GM11168 (cell line): Measurements from ENCODE around the gene CLEC16A.

Experiments
- in situ Hi-C: fragments of 300-500 bp; cut with MboI; formaldehyde crosslinking; loops from one replicate; pipeline ENCODE4 v1.12.0; 2022; ENCODE audit warnings: low sequenced_read_pairs; ENCODE audit not compliant: unreplicated experiment

The CLEC16A gene, protein sequence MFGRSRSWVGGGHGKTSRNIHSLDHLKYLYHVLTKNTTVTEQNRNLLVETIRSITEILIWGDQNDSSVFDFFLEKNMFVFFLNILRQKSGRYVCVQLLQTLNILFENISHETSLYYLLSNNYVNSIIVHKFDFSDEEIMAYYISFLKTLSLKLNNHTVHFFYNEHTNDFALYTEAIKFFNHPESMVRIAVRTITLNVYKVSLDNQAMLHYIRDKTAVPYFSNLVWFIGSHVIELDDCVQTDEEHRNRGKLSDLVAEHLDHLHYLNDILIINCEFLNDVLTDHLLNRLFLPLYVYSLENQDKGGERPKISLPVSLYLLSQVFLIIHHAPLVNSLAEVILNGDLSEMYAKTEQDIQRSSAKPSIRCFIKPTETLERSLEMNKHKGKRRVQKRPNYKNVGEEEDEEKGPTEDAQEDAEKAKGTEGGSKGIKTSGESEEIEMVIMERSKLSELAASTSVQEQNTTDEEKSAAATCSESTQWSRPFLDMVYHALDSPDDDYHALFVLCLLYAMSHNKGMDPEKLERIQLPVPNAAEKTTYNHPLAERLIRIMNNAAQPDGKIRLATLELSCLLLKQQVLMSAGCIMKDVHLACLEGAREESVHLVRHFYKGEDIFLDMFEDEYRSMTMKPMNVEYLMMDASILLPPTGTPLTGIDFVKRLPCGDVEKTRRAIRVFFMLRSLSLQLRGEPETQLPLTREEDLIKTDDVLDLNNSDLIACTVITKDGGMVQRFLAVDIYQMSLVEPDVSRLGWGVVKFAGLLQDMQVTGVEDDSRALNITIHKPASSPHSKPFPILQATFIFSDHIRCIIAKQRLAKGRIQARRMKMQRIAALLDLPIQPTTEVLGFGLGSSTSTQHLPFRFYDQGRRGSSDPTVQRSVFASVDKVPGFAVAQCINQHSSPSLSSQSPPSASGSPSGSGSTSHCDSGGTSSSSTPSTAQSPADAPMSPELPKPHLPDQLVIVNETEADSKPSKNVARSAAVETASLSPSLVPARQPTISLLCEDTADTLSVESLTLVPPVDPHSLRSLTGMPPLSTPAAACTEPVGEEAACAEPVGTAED

DNA sequence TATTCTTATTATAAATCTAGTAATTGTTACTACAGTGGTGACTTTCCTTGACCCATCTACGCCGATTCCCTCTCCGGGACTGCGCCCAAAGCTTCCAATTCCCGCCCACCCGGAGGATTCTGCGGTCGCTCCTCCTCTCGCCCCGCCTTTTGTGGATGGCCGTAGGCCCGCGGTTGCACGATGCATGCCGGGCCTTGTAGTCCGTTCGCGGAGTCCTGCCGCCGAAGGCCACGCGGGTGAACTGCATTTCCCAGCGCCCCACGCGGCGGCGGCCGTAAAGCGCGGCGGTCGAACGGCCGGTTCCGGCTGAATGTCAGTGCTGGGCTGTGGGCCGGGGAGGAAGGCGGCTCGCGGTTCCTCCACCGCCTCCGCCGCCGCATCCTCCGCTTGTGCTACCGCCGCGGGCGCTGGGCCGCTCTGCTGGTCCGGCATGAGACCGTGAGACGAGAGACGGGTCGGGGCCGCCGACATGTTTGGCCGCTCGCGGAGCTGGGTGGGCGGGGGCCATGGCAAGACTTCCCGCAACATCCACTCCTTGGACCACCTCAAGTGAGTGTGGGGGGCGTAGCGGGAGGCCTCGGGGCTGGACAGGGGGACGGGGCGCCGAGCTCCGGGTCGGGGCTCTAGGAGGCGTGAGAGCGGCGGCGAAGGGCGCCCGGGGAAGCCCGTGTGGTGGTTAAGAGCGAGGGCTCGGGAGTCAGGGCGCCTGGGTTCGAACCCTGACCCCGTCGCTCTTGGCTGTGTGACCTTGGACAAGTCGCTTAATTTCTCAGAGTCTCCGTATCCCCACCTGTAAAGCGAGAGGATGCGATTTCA, at the start of gene CLEC16A:
TSS of gene CLEC16A (plus strand) at position 316 of the 816 bp plus-strand sequence. CDS start at position 470, 154 bp downstream.
- in situ Hi-C loops, result no loop called here

DNA sequence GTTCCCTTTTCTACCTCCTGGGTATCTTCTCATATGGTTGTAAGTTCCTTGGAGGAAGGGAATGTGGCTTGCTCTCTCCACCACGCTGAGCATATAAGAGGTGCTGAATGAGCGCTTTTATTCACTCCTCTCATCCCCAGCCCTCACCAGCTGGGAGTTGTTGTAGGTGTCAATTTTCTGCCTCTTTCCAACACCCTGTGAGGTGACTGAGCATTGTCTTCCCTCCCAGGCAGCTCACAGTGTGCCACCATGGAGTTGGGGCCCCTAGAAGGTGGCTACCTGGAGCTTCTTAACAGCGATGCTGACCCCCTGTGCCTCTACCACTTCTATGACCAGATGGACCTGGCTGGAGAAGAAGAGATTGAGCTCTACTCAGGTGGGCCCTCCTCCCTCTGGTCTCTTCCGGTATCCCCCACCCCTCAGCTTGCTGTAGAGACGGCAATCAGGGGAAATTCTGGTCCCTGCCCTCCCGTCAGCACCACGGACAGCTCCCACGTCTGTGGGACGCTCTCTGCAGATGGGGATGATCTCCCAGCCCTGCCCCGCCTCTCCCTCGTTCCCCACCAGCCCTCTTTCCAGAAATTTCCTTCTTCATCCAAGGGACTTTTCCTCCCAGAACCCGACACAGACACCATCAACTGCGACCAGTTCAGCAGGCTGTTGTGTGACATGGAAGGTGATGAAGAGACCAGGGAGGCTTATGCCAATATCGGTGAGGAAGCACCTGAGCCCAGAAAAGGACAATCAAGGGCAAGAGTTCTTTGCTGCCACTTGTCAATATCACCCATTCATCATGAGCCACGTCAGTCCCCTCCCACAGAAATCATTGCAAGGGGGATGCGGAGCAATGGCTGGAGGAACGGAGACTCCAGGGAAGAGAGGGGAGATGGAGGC, 49.1 kb upstream of the CLEC16A start:
- in situ Hi-C loops, result no loop called here

DNA sequence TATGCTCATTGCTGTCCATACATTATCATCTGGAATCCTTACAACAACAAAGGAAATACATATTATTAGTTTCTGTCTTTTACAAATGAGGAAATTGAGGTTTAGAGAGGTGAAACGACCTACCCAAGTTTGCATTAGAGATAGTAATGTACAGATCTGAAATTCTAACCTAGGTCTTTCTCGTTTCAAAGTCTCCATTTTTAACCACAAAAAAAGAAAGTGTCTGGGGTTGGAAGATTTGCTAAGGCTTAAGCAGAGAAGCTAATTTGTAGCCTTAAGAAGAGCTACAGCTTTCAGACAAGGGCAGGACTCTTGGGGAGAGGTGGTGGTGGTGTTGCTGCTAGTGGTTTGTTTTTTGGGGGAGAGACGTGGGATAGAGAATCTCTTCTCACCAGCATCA, 48.2 kb upstream of the CLEC16A start:
- in situ Hi-C loops, result no loop called here

DNA sequence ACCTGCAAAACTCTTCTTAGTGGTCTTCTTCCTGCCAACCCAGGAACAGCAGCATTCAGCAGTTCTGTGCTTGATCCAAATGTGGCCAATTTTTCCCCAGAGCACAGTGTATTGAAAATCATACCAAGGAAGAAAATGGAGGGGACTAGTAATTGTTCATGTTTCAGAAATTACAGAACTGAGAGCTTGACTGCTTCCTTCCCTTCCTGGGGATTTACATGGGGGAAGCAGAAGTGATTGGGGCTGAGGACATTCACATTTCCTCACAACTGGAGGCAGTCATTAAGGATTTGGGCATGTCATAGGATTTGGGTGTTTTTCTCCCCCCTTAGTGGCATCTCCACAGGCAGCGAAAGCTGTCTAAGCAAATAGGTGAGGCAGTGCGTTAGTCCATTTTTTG, 47.6 kb upstream of the CLEC16A start:
- in situ Hi-C loops, result no loop called here

DNA sequence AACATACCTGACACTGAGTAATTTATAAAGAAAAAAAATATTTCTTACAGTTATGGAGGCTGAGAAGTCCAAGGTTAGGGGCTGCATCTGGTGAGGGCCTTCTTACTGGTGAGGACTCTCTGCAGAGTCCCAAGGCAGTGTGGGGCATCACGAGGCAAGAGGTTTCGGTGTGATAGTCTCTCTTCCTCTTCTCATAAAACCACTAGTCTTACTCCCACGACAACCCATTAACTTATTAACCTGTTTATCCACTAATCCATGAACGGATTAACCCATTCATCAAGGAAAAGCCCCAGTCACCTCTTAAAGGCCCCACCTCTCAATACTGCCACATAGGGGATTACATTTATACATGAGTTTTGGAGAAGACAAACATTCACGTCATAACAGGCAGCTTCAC, 47.2 kb upstream of the CLEC16A start:
- in situ Hi-C loops, result no loop called here

DNA sequence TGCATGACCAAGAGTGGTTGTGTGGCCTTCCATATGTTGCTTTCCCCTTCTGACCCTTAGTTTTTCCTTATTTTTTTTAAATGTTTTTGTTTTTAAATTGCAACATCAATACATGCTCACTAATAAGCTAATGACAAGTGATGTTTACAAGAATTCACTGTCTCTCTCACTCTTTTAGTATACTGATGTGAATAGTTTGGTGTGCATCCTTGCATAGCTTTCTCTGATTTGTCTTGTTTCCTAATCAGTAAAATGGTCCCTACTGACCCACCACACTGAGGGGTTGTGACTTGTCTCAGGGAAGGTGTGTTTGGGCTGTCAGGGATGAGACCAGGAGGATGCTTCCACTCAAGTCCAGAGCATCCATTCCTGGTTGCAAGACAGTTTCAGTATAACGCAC, 41.4 kb upstream of the CLEC16A start:
- in situ Hi-C loops, result loop anchor here (25.0 kb wide), 1 partner anchor 591 kb away; no protein-coding TSS in a partner anchor

DNA sequence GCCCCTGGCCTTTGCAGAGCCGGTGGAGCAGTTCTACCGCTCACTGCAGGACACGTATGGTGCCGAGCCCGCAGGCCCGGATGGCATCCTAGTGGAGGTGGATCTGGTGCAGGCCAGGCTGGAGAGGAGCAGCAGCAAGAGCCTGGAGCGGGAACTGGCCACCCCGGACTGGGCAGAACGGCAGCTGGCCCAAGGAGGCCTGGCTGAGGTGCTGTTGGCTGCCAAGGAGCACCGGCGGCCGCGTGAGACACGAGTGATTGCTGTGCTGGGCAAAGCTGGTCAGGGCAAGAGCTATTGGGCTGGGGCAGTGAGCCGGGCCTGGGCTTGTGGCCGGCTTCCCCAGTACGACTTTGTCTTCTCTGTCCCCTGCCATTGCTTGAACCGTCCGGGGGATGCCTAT, 37.9 kb upstream of the CLEC16A start:
- in situ Hi-C loops, result loop anchor here (25.0 kb wide), 1 partner anchor 594 kb away; no protein-coding TSS in a partner anchor

DNA sequence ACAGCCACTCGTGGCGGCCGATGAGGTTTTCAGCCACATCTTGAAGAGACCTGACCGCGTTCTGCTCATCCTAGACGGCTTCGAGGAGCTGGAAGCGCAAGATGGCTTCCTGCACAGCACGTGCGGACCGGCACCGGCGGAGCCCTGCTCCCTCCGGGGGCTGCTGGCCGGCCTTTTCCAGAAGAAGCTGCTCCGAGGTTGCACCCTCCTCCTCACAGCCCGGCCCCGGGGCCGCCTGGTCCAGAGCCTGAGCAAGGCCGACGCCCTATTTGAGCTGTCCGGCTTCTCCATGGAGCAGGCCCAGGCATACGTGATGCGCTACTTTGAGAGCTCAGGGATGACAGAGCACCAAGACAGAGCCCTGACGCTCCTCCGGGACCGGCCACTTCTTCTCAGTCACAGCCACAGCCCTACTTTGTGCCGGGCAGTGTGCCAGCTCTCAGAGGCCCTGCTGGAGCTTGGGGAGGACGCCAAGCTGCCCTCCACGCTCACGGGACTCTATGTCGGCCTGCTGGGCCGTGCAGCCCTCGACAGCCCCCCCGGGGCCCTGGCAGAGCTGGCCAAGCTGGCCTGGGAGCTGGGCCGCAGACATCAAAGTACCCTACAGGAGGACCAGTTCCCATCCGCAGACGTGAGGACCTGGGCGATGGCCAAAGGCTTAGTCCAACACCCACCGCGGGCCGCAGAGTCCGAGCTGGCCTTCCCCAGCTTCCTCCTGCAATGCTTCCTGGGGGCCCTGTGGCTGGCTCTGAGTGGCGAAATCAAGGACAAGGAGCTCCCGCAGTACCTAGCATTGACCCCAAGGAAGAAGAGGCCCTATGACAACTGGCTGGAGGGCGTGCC, 37.2 kb upstream of the CLEC16A start:
- in situ Hi-C loops, result loop anchor here (25.0 kb wide), 1 partner anchor 595 kb away; no protein-coding TSS in a partner anchor

DNA sequence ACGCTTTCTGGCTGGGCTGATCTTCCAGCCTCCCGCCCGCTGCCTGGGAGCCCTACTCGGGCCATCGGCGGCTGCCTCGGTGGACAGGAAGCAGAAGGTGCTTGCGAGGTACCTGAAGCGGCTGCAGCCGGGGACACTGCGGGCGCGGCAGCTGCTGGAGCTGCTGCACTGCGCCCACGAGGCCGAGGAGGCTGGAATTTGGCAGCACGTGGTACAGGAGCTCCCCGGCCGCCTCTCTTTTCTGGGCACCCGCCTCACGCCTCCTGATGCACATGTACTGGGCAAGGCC, 36.7 kb upstream of the CLEC16A start:
- in situ Hi-C loops, result loop anchor here (25.0 kb wide), 1 partner anchor 595 kb away; no protein-coding TSS in a partner anchor

DNA sequence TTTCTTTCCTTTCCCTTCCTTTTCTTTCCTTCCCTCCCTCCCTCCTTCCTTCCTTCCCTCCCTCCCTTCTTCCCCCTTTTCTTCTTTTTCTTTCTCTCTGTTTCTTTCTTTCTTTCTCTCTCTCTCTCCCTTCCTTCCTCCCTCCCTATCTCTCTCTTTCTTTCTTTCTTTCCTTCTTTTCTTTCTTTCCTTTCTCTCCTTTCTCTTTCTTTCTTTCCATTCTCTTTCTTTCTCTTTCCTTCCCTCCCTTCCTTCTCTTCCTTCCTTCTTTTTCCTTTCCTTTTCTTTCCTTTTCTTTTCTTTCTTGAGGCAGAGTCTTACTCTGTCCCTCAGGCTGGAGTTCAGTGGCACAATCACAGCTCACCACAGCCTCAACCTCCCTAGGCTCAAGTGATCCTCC, 33.1 kb upstream of the CLEC16A start:
- in situ Hi-C loops, result loop anchor here (10.0 to 25.0 kb wide), 2 partner anchors 166 to 599 kb away; partner anchors contain the start of gene NUBP1

DNA sequence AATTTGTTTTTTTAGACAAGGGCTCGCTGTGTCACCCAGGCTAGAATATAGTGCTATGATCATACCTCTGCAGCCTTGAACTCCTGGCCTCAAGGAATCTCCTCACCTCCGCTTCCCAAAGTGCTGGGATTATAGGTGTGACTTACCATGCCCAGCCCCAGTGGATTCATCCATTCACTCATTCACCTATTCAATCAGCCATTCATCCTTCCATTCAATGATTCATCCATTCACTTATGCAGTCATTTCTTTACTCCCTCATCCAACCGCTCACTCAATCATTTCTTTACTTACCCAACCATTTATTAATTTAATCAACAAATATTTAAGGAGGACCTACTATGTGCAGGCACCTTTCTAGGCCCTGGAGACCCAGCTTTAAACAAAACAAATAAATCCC, 27.8 kb upstream of the CLEC16A start:
- in situ Hi-C loops, result loop anchor here (10.0 to 25.0 kb wide), 2 partner anchors 172 to 604 kb away; partner anchors contain the start of gene NUBP1

DNA sequence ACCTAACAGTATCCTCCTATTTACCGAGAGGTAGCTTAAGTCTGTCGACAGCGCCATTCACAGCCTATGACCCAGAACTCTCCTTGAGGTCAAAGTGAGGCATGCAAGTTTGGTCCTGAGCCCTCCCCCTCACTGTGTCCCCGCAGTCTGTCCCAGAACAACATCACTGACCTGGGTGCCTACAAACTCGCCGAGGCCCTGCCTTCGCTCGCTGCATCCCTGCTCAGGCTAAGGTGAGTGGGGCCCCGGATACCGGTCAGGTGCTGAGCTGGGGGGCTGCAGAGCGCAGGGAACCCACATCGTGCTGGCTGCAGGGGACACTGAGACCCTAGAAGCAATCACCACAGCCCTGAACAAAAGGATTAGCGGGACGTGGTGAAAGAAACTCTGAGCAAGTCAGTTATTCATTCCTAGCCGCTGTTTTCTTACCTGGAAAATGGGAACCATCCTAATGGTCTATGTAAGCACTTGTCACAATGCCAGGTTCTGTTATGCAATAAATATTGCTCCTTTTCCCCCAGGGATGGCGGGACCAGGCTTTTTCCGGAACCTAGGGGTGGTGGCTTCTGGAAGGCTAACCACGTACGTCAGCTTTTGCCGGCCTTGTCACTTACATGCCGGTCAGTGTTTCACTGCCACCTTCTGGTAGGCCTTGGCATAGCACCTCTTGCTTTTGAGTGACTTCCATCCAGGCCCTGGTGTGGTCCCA, 25.9 kb upstream of the CLEC16A start:
- in situ Hi-C loops, result loop anchor here (10.0 to 25.0 kb wide), 2 partner anchors 174 to 606 kb away; partner anchors contain the start of gene NUBP1

DNA sequence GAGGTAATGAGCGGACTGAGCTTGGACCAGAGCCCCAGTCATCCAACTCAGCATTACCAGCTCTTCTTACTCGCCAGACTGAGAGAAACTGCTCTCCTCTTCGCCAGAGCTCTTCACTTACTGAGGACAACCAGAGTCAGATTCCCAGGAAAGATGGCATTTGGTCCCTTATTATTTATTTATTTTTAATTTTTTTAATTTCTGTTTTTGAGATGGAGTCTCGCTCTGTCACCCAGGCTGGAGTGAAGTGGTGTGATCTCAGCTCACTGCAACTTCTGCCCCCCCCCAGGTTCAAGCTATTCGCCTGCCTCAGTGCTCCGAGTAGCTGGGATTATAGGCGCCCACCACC, 25.4 kb upstream of the CLEC16A start:
- in situ Hi-C loops, result loop anchor here (10.0 to 25.0 kb wide), 2 partner anchors 174 to 607 kb away; partner anchors contain the start of gene NUBP1

DNA sequence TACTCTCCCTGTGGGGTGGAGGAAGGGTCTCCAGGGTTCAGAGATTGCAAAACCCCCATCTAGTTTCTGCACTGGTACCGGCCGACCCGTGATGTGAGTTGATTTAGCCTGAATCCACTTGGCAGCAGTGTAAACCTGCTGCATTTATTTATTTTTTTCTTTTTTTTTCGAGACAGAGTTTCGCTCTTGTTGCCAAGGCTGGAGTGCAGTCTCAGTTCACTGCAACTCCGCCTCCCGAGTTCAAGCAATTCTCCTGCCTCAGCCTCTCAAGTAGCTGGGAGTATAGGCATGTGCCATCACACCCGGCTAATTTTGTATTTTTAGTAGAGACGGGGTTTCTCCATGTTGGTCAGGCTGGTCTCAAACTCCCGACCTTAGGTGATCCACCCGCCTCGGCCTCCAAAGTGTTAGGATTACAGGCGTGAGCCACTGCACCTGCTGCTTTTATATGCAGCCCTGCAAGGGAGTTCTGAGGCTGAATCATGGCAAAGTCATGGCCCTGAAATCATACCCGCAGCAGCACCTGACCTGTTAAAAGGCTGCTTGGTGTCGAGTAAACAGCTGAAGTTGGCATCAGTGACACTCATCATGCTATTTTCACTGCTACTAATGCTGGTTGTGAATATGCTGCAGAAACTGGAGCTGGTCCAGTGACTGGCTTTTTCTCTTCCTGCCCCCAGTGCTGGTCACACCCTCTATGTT, 23.5 kb upstream of the CLEC16A start:
- in situ Hi-C loops, result loop anchor here (10.0 to 25.0 kb wide), 2 partner anchors 396 to 609 kb away; no protein-coding TSS in a partner anchor

DNA sequence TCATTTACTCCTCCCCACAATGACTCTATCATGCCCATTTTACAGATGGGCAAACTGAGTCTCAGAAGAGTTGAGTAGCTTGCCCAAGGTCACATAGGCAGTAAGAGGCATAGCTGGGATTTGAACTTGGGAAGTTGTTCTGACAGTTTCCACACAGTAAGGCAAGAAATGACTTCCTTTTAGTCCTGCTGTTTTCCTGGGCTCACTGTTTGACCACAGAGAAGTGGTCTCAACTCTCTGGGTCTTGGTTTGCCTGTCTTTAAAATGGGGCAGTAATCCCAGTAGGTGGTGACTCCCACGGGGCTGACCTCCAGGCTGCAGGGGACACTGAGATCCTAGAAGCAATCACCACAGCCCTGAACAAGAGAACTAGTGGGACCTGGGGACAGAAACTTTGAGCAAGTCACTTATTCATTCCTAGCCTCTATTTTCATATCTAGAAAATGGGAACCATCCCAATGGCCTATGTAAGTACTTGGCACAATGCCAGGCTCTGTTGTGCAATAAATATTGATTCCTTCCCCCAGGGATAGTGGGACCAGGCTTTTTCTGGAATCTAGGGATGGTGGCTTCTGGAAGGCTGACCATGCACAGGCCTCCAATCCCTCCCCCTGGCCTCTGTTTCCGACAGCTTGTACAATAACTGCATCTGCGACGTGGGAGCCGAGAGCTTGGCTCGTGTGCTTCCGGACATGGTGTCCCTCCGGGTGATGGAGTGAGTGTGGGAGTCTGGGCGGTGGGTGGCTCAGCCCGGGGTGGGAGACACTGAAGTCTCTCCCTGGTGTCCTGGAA, 22.6 kb upstream of the CLEC16A start:
- in situ Hi-C loops, result loop anchor here (10.0 to 25.0 kb wide), 2 partner anchors 397 to 609 kb away; no protein-coding TSS in a partner anchor
